Activated naive CD4-positive, alpha-beta T cell treated with anti-CD3 and anti-CD28 coated beads, Interleukin-2, amount 50 U/mL, for 24 hours (primary cell): ENCODE measurements around the gene ERC1.

Experiments
- H3K27ac Mint-ChIP-seq: one replicate; pipeline ENCODE4 v1.8.0; 2021; ENCODE audit warnings: mild to moderate bottlenecking, mixed read lengths
- H3K27me3 Mint-ChIP-seq: one replicate; pipeline ENCODE4 v1.8.0; 2021; ENCODE audit warnings: mixed read lengths
- H3K36me3 Mint-ChIP-seq: one replicate; pipeline ENCODE4 v1.8.0; 2021; ENCODE audit warnings: mixed read lengths
- H3K4me1 Mint-ChIP-seq: one replicate; pipeline ENCODE4 v1.8.0; 2021; ENCODE audit warnings: mixed read lengths
- H3K4me3 Mint-ChIP-seq: one replicate; pipeline ENCODE4 v1.8.0; 2021; ENCODE audit warnings: mild to moderate bottlenecking, mixed read lengths
- H3K9me3 Mint-ChIP-seq: one replicate; pipeline ENCODE4 v1.8.0; 2021; ENCODE audit warnings: mixed read lengths

ERC1 gene

DNA sequence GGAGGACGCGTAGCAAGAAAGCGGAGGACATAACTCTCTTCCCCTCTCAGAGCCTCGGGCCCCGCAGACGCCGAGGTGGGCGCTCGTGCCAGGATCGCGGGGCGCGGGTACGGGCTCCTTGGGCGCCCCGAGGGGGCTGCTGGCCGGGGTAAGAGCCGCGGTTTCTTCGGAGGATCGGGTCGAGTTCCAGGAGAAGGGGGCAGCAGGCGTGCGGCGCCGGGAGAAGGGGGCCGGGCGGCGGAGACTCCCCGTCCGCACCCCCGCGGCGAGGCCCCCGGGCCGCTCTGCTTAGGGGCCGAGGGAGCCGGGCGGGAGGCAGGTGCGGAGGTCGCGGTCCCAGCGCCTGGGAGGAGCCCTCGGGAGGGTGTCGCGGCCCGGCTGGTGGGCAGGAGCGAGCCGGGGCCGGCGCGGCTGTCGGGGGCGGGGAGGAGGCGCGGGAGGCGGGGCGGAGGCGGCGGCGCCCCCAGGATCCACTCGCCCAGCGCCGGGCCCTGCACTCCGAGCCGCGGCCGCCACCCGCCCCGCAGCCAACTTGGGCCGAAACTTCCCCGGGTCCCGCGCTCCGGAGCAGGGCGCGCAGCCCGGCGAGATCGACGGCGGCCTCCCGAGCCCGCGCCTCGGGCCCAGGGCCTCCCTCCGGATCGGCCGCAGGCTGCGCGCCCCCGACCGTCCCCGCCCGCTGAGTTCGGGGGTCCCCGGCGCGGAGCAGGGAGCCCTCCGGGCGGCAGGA lies 539.0 kb downstream of the ERC1 start:
- H3K4me3 Mint-ChIP-seq: peak overlapping the region; percentile 83
- no peak overlapping the region for H3K27ac Mint-ChIP-seq
- H3K9me3 Mint-ChIP-seq: no peaks in the 10 kb centered on the region
- H3K27me3 Mint-ChIP-seq: peaks cover 51% of the 10 kb centered on the region
- peaks cover 41% of the 10 kb centered on the region for H3K4me1 Mint-ChIP-seq
- peaks cover 2% of the 10 kb centered on the region for H3K36me3 Mint-ChIP-seq

DNA sequence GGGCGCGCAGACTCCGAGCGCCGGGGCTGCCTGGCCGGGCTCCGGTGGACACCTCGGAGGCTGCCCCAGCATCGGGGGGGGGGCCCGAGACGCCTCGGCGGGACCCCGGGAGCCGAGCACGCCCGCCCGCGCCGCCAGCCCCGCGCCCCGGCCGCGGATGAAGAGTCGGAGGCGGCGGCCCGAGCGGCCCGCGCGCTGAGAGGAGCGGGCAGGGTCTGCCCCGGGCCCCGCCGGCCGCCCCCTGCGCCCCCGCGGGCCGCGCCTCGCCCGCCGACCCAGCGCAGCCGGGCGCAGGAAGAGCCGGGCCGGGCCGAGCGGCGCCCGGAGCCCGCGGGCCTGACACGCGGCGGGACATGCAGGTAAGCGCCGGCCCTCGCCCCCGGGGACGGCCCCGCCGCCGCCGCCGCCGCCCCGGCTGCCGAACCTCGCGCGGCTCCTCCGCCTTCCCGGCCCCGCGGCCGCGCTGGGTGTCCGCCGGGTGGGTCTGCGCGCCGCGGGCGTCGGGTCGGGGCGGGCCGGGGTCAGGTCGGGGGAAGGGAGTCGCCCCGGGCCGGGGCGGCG lies 539.6 kb downstream of the ERC1 start:
- Mint-ChIP-seq H3K4me1 (peaks cover 41% of the 10 kb centered on the region), H3K9me3 (no peaks in the 10 kb centered on the region), H3K27ac (no peak overlapping the region), H3K36me3 (peaks cover 2% of the 10 kb centered on the region), H3K4me3 (peak overlapping the region; percentile 83), H3K27me3 (peaks cover 48% of the 10 kb centered on the region)

DNA sequence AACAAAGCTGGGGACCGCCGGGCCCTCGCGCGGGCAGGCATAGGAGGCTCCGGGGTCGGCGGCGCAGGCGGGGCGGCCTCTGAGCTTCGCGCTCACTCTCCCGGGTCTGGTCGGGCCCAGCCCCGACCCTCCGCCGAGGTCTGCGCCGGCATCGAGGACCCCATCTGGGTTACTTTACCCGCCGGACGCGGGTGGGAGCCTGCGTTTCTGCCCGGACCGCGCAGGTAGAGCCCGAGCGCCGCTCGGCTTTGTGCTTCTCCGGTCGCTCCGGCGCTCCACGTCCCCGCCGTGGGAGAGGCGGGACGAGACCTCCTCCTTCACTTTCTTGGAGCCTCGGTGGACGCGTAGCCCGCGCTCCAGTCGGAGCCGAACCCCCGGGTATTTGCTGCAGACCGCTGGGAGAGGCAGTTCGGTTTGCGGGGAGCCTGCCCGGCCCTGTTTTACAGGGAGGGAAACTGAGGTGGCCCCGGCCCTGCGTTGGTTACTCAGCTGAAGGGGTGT lies 540.2 kb downstream of the ERC1 start:
- H3K4me1 Mint-ChIP-seq: peaks cover 41% of the 10 kb centered on the region
- peak overlapping the region; percentile 83 for H3K4me3 Mint-ChIP-seq
- peaks cover 50% of the 10 kb centered on the region for H3K27me3 Mint-ChIP-seq
- H3K36me3 Mint-ChIP-seq: peaks cover 2% of the 10 kb centered on the region
- no peaks in the 10 kb centered on the region for H3K9me3 Mint-ChIP-seq
- no peak overlapping the region for H3K27ac Mint-ChIP-seq

DNA sequence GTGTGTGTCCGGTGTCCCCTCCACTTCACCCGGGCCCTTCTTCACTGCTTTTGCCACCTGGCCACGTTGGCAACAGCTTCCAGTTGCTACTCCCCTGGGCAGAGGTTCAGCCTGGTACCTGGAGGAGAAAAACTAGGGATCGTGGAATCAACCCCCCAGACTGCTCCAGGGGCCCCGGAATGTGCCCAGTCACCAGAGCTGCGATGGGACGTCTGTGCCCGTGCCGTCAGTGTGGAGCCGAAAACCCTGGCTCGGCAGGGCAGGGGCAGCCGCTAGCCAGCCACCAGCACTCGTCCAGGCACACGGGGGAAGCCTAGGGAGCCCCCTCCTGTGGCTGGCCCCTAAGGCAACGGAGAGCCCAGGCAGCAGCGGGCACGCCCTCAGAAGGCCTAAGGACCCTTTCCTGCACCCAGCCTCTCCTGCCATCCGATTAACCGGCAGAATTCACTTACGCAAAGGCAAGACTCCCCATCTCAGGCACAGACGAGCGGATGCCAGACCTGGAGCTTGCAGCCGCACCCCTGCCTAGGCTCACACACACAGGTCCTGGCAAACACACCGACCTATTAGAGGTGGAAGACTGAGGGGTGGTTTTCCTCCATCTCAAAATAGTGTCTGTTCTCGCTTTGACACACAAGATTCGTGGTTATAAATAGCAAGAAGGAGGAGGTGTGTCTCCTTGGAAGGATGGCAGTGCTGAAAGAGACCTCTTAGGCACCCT lies 540.8 kb downstream of the ERC1 start:
- Mint-ChIP-seq H3K4me3 (peak overlapping the region; percentile 83), H3K4me1 (peaks cover 41% of the 10 kb centered on the region), H3K27me3 (peaks cover 51% of the 10 kb centered on the region), H3K27ac (peak overlapping the region; percentile 63), H3K9me3 (no peaks in the 10 kb centered on the region), H3K36me3 (peaks cover 2% of the 10 kb centered on the region)

DNA sequence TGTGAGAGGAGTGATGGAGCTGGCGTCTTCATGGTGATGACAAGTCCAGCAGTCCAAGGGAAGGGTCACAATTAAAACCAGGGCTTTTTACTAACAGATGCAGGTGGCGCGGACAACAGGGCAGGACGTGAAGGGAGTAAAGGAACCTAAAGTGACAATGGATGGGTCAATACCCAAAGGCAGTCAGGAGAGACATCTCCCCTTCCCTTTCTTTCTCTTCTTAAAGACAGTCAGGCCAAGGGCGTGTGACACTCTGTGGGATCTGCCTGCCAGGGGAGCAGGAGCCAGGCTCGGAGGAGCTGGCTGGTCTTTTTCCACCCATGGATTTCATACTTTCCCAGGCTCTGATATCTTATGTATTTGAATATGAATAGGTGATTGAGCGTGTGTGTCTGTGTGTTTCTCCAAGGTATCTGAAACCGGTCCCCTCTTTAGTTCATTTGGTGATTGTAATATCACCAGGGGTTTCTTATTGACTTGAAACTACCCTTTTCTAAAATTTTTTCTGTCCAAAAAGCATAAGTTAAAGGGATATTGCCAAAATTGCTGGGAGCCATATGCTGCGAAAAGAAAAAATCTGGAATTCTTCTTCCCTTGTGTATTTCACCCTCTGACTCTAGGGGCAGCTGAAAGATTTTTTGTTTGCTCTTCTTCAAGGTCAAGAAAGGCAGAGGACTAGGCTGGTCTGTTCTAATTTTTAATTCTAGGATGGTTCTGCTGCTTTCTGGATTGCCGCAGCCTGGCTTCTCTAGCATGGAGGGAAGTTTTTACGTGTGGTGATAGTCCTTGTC lies 541.5 kb downstream of the ERC1 start:
- H3K4me1 Mint-ChIP-seq: peaks cover 41% of the 10 kb centered on the region
- no peaks in the 10 kb centered on the region for H3K9me3 Mint-ChIP-seq
- H3K27me3 Mint-ChIP-seq: peaks cover 53% of the 10 kb centered on the region
- H3K36me3 Mint-ChIP-seq: peaks cover 2% of the 10 kb centered on the region
- peak overlapping the region; percentile 63 for H3K27ac Mint-ChIP-seq
- H3K4me3 Mint-ChIP-seq: peak overlapping the region; percentile 84

DNA sequence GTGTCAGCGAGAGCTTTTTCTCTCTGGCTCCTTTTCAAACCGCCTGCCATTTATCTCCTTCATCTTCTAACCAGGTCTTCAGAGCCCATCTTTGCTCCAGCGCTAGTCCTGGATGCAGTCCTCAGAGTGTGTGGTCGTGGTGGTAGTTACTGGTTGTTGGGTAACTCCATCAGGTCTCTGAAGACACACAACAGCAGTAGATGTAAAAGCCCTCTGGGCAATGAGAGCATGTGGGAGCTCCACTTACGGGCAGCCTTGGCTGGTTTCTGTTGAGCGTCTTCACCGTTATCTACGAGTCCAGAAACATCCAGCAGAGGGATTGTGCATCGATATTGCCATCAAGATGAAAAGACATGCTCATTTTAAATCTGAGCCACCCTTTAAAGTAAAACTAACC lies 542.2 kb downstream of the ERC1 start:
- no peaks in the 10 kb centered on the region for H3K9me3 Mint-ChIP-seq
- H3K27ac Mint-ChIP-seq: no peak overlapping the region
- peaks cover 52% of the 10 kb centered on the region for H3K27me3 Mint-ChIP-seq
- peak overlapping the region; percentile 84 for H3K4me3 Mint-ChIP-seq
- peaks cover 2% of the 10 kb centered on the region for H3K36me3 Mint-ChIP-seq
- H3K4me1 Mint-ChIP-seq: peaks cover 41% of the 10 kb centered on the region

DNA sequence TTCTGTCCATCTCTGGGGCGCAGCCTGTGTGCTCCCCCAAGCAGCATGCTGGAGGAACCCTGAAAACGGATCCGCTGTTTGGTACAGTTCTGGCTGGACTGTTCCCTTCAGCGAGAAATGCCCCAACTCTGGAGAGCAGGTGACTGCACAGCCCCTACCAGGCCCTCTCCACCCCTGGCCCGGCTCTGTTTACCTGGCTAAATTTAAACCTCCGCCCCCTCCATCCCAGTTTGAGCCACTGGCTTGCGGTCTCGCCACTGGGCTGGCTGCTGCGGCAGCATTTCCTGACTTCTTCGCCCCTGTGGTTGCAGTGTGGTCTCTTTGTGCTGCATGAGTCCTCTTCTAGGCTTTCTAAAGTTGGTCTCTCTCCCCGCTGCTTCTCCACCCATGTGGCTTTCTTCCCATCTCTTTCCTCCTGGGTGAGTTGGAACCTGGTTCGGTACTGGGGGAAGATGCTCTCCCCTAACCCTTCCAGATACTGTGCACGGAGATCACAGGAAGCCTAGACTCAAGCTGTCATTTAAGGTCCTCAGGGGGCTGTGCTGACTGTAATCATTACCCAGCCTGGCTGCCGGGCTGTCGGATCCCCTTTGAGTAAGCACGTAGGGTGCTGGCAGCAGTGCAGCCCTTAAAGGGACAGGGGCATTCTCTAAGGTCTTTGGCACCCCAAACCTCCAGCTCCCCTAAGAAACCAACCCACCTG lies 542.7 kb downstream of the ERC1 start:
- Mint-ChIP-seq H3K9me3 (no peaks in the 10 kb centered on the region), H3K27me3 (peaks cover 50% of the 10 kb centered on the region), H3K4me3 (peak overlapping the region; percentile 84), H3K36me3 (peaks cover under 1% of the 10 kb centered on the region), H3K4me1 (peaks cover 41% of the 10 kb centered on the region), H3K27ac (no peak overlapping the region)

DNA sequence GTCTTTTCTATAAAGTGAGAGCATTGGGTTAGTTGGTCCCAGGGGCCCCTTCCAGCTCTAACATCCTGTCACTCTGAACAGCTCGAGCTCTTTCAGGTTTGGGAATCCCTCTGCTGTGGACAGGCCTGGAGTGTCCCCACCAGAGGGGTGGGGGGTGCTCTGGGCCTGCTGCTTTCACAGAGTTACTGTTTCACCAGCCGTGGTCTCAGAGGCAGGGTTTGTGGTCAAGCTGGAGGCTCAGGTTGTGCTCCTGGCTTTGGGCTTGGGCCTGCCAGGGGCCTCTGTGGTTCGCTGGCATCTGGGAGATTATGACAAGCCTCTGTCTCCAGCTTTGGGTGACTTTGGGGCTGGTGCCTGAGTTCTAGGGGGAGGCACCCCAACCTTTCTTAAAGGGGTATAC lies 543.7 kb downstream of the ERC1 start:
- Mint-ChIP-seq H3K27me3 (peaks cover 50% of the 10 kb centered on the region), H3K4me3 (peak overlapping the region; percentile 31)

DNA sequence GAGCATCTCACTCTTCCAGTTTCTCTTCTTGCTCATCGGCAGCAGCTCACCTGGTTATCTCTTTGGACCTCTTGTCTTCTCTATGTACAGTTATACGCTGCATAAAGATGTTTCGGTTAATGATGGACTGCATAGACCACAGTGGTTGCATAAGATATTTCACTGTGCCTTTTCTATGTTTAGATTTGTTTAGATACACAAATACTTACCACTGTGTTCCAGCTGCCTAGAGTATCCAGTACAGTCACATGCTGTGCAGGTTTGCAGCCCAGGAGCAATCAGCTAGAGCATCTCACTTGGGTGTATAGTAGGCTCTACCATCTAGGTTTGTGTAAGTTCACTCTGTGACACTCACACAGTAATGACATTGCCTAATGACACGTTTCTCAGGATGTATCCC lies 545.8 kb downstream of the ERC1 start:
- Mint-ChIP-seq H3K36me3 (no peaks in the 10 kb centered on the region), H3K27me3 (peaks cover 49% of the 10 kb centered on the region), H3K27ac (no peak overlapping the region), H3K4me1 (peaks cover 30% of the 10 kb centered on the region), H3K9me3 (no peaks in the 10 kb centered on the region), H3K4me3 (no peak overlapping the region)

More for the DNA sequence above, 543.7 kb downstream of the ERC1 start:
- Mint-ChIP-seq H3K27ac (no peak overlapping the region), H3K36me3 (no peaks in the 10 kb centered on the region), H3K9me3 (no peaks in the 10 kb centered on the region), H3K4me1 (peaks cover 37% of the 10 kb centered on the region)

DNA sequence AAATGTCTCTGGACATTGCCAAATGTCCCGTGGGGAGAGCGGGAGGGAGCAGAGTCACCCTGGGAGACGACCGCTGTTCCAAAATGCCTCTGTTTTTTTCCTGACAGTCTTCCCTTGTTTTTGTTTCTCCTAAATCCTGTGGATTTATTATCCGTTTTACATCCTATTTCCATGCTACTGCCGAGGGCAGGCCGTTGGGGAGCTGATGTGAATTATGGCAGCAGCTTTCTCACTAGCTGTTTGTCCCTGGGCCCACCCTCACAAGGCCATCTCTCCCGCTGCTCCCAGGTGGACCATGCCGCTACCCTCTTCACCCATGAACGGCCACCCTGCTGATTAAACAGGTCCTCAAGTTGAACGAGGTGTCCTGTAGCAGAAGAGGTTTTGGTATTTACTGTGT lies 548.1 kb downstream of the ERC1 start:
- Mint-ChIP-seq H3K9me3 (no peaks in the 10 kb centered on the region), H3K4me3 (no peak overlapping the region), H3K27ac (peak overlapping the region; percentile 32), H3K27me3 (peaks cover 41% of the 10 kb centered on the region), H3K36me3 (no peaks in the 10 kb centered on the region), H3K4me1 (peaks cover 7% of the 10 kb centered on the region)

DNA sequence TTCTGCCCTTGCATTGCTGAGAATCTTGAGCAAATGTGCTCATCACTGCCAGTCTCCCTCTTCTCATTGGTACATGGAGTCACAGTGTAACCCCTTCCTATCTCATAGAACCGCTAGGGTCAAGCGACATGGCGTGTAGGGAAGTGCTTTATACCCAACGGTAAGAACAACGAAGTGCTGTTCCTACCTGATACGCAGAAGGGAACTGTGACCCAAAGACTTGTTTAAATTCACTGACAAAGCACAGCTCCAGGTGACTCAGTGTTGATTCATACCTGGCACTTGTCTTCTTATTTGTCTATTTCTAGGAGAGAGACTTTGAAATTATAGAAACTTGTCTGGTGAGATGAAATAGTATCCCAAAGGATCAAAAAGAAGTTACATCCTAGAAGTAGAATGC lies 549.7 kb downstream of the ERC1 start:
- no peaks in the 10 kb centered on the region for H3K36me3 Mint-ChIP-seq
- no peak overlapping the region for H3K27ac Mint-ChIP-seq
- H3K27me3 Mint-ChIP-seq: peaks cover 40% of the 10 kb centered on the region
- H3K4me3 Mint-ChIP-seq: no peak overlapping the region
- no peaks in the 10 kb centered on the region for H3K9me3 Mint-ChIP-seq
- no peaks in the 10 kb centered on the region for H3K4me1 Mint-ChIP-seq

DNA sequence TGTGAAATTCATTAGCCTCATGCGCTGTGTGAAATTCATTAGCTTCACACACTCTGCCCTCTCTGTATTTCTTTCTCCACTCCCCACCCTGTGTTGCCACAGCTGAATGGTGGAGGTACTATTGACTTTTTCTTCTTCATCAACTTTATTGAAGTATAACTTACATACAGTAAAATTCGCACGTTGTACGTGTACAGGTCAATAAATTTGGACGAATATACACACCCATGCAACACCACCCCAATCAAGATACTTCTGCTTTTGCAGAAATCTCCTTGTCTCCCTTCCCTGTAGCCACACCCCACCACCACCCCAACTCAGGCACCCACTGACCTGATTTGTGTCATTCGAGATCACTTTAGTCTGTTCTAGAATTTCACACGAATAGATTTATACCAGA lies 551.6 kb downstream of the ERC1 start:
- Mint-ChIP-seq H3K27ac (no peak overlapping the region), H3K4me3 (no peak overlapping the region), H3K27me3 (peaks cover 27% of the 10 kb centered on the region), H3K36me3 (no peaks in the 10 kb centered on the region), H3K4me1 (no peaks in the 10 kb centered on the region), H3K9me3 (no peaks in the 10 kb centered on the region)

DNA sequence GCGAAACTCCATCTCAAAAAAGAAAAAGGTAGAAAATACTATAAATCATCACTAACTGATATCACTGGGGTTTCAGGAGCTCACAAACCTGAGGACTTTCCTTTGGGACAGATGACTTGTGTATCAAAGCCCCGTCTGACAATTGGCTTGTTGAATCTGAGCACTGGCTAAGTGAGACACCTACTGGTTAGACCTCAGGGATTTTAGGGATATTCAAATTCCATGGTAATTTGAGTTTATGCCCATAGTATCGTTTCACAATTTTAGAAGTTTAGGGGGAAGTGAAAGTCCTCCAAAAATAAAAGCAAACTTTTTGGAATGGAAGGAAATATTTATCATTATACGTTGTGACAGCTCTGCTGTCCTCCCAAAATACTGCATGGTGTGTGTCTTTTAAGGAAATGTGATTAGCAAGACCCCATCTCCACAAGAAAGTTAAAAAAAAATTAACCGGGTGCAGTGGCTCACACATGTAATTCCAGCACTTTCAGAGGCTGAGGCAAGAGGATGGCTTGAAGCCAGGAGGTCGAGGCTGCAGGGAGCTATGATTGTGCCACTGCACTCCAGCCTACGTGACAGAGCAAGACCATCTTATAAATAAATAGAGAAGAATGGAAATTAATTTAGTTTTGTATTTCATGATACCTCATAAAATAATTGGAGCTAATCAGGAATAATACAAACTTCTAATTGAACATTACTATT lies 554.1 kb downstream of the ERC1 start:
- Mint-ChIP-seq H3K4me1 (no peaks in the 10 kb centered on the region), H3K27ac (no peak overlapping the region), H3K4me3 (no peak overlapping the region), H3K36me3 (no peaks in the 10 kb centered on the region), H3K27me3 (peaks cover 13% of the 10 kb centered on the region), H3K9me3 (no peaks in the 10 kb centered on the region)
